ENCODE data around the gene CR1L. TPM values are rescaled to one million over a fixed set of nuclear protein-coding genes. Genes with fewer than 3 reads are reported as not detected.

Gene CR1L
- total RNA-seq, 1 experiment from 2014 or later = not detected

DNA sequence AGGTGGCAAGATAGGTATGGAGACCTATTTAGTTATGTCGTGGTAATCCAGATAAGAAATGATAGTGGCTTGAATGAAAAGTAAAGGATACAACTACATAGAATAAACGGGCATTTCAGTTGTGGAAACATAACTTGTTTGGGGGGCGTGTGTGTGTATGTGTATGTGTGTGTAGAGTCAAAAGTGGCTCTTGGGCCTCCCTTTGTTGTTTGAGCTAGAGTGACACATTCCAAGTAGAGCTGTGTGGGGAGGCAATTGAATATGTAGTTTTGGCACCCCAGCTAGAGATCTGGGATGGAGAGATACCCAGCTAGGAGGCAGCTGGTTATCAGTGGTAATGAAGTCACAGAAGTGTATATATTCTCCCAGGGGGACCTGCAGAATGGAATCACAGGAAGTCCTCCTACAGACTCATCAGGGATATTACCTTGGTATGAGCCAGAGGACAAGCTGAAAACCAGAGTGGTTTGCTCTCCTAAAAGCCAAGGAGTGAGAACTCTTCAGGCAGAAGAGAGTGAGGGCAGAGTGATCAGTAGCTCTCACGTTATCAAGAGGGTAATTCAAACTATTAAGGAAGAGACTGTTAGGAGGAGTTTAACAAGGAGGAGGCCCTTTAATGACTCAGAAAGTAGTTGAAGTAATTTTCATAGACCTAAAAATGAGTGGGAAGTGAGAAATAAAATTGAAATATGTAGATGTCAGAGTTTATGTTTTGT, 5.1 kb downstream of the CR1L start:
- Histone ChIP-seq H3K4me1 (ENCODE audit: insufficient read depth, low read length) (no peaks in the 10 kb centered on the region), H3K4me2 (ENCODE audit: low read length) (no peak overlapping the region), H3K9me2 (replicated peaks; ENCODE audit: low read length) (no peaks in the 10 kb centered on the region), H3K4me3 (ENCODE audit: low read length) (no peak overlapping the region), H3K27ac (ENCODE audit: low read length) (no peak overlapping the region), H3K9ac (ENCODE audit: low read length) (no peak overlapping the region), H3K36me3 (ENCODE audit: low read depth, low read length) (no peaks in the 10 kb centered on the region), H3K79me2 (ENCODE audit: low read length) (no peaks in the 10 kb centered on the region), H3K9me3 (ENCODE audit: low read length) (no peaks in the 10 kb centered on the region), H3F3A (ENCODE audit: low read length, unreplicated experiment) (no peaks in the 10 kb centered on the region), H3K27me3 (ENCODE audit: low read length) (peaks cover 66% of the 10 kb centered on the region), H2AFZ (ENCODE audit: low read length) (no peak overlapping the region), H4K20me1 (ENCODE audit: low read length) (no peaks in the 10 kb centered on the region)
- no TSS peak for BruUV-seq (replicated peaks)
- CTCF ChIA-PET = no interaction called here
- ATAC-seq (no peak), DNase-seq (no peak)
- intact Hi-C loops (cut with micrococcal nuclease) = no loop called here
- TF ChIP-seq EZH2phosphoT487 (IDR thresholded peaks at IDR 0.05; ENCODE audit: borderline replicate concordance, low read length) = no peak
- no peak for TF ChIP-seq EZH2 (IDR thresholded peaks at IDR 0.05; ENCODE audit: low read length, unreplicated experiment)
- no peak for TF ChIP-seq CTCF (conservative IDR thresholded peaks at IDR 0.05; ENCODE audit: low read depth, low read length)
- POLR2A ChIA-PET (ENCODE audit: unreplicated experiment) = no interaction called here

DNA sequence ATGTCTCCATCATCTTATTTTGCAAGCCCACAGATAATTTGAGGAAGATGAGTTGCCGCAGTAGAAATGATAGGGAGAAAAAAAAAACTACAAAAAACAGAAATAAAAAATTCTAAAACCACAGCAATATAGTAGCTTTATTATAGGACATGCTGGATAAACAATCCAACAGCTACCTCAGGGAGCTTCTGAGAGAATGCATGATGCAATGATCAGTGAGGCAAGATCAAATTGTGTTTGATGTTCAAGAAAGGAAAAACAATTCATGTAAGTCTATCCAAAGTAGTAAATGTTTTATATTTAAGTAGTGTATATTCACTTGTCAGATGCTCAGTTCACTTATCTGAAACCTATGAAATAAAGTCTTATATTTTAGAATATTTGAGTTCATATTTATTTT, 6.7 kb downstream of the CR1L start:
- no peak for TF ChIP-seq CTCF (conservative IDR thresholded peaks at IDR 0.05; ENCODE audit: low read depth, low read length)
- TF ChIP-seq EZH2 (IDR thresholded peaks at IDR 0.05; ENCODE audit: low read length, unreplicated experiment) = no peak
- TF ChIP-seq EZH2phosphoT487 (IDR thresholded peaks at IDR 0.05; ENCODE audit: borderline replicate concordance, low read length) = no peak
- peaks cover 66% of the 10 kb centered on the region for H3K27me3 ChIP-seq (ENCODE audit: low read length)
- no peak overlapping the region for H3K4me2 ChIP-seq (ENCODE audit: low read length)
- no peaks in the 10 kb centered on the region for H3F3A ChIP-seq (ENCODE audit: low read length, unreplicated experiment)
- POLR2A ChIA-PET (ENCODE audit: unreplicated experiment) = no interaction called here
- DNase-seq = no peak
- H3K9me2 ChIP-seq (replicated peaks; ENCODE audit: low read length) = no peaks in the 10 kb centered on the region
- no peaks in the 10 kb centered on the region for H3K36me3 ChIP-seq (ENCODE audit: low read depth, low read length)
- H3K9ac ChIP-seq (ENCODE audit: low read length) = no peak overlapping the region
- CTCF ChIA-PET = no interaction called here
- no peak overlapping the region for H3K27ac ChIP-seq (ENCODE audit: low read length)
- no peak overlapping the region for H2AFZ ChIP-seq (ENCODE audit: low read length)
- no peaks in the 10 kb centered on the region for H4K20me1 ChIP-seq (ENCODE audit: low read length)
- no peaks in the 10 kb centered on the region for H3K79me2 ChIP-seq (ENCODE audit: low read length)
- no peaks in the 10 kb centered on the region for H3K4me1 ChIP-seq (ENCODE audit: insufficient read depth, low read length)
- H3K9me3 ChIP-seq (ENCODE audit: low read length) = no peaks in the 10 kb centered on the region
- intact Hi-C loops (cut with micrococcal nuclease) = no loop called here
- ATAC-seq = no peak
- H3K4me3 ChIP-seq (ENCODE audit: low read length) = no peak overlapping the region
- no TSS peak for BruUV-seq (replicated peaks)

- Histone ChIP-seq H3K4me1 (ENCODE audit: insufficient read depth, low read length) (no peaks in the 10 kb centered on the region), H3K36me3 (ENCODE audit: low read depth, low read length) (no peaks in the 10 kb centered on the region), H3K4me2 (ENCODE audit: low read length) (no peak overlapping the region), H3K79me2 (ENCODE audit: low read length) (no peaks in the 10 kb centered on the region), H3K27me3 (ENCODE audit: low read length) (peaks cover 65% of the 10 kb centered on the region), H3K9me2 (replicated peaks; ENCODE audit: low read length) (no peaks in the 10 kb centered on the region), H3F3A (ENCODE audit: low read length, unreplicated experiment) (no peaks in the 10 kb centered on the region), H3K9ac (ENCODE audit: low read length) (no peak overlapping the region), H3K9me3 (ENCODE audit: low read length) (no peaks in the 10 kb centered on the region), H4K20me1 (ENCODE audit: low read length) (no peaks in the 10 kb centered on the region), H3K4me3 (ENCODE audit: low read length) (no peak overlapping the region), H3K27ac (ENCODE audit: low read length) (no peak overlapping the region), H2AFZ (ENCODE audit: low read length) (no peak overlapping the region)
- peak; percentile 58 for DNase-seq
- intact Hi-C loops (cut with micrococcal nuclease) = loop anchor here (1.0 kb wide), 3 partner anchors 18 to 143 kb away; no protein-coding TSS in a partner anchor
- BruUV-seq (replicated peaks) = no TSS peak
- CTCF ChIA-PET = interaction anchor here (0.6 to 1.1 kb wide), 4 partner anchors 39 to 143 kb away, joined by 3 to 12 read pairs (median 6); no protein-coding TSS in a partner anchor
- ATAC-seq = peak; percentile 79
- peak; percentile 65 for TF ChIP-seq CTCF (conservative IDR thresholded peaks at IDR 0.05; ENCODE audit: low read depth, low read length)
- no peak for TF ChIP-seq EZH2phosphoT487 (IDR thresholded peaks at IDR 0.05; ENCODE audit: borderline replicate concordance, low read length)
- POLR2A ChIA-PET (ENCODE audit: unreplicated experiment) = no interaction called here
These were observed 9.4 kb downstream of the CR1L start for GRCh38 chr1:207654320-207654719.

Data from PC-3 (cell line).